Ectodermal cell (in vitro differentiated cells): ENCODE measurements around the gene CD226.
"Not testable (repeated sequence)": the region's sequence is repeated elsewhere in the genome, so short reads cannot be mapped to it uniquely, and the experiment has no call there.

Source experiments
- H3K27ac ChIP-seq: 2 replicates; pipeline ENCODE4 v1.7.0; 2013; ENCODE audit warnings: mild to moderate bottlenecking, low read depth, low read length; ENCODE audit not compliant: insufficient read depth, poor library complexity, severe bottlenecking
- H3K27me3 ChIP-seq: 2 replicates; pipeline ENCODE4 v1.7.0; 2013; ENCODE audit warnings: mild to moderate bottlenecking, low read length; ENCODE audit not compliant: insufficient read depth, control insufficient read depth, poor library complexity, severe bottlenecking
- H3K36me3 ChIP-seq: one replicate; pipeline ENCODE4 v1.7.0; 2013; ENCODE audit warnings: low read length; ENCODE audit not compliant: control insufficient read depth, insufficient read depth
- H3K4me1 ChIP-seq: one replicate; pipeline ENCODE4 v1.7.0; 2013; ENCODE audit warnings: low read length; ENCODE audit not compliant: control insufficient read depth, insufficient read depth
- H3K4me3 ChIP-seq: 2 replicates; pipeline ENCODE4 v1.7.0; 2013; ENCODE audit warnings: low read depth, low read length, control low read depth; ENCODE audit not compliant: insufficient read depth
- H3K9me3 ChIP-seq: 2 replicates; pipeline ENCODE4 v1.7.0; 2013; ENCODE audit warnings: mild to moderate bottlenecking, low read length, moderate library complexity; ENCODE audit not compliant: control insufficient read depth
- WGBS, 2 experiments: methylation state at CpG; one replicate each; pipeline ENCODE4 v1.1.7; 2013; ENCODE audit warnings: missing lambda C conversion rate in 2 of 2; 5-methylcytosine and 5-hydroxymethylcytosine counted together

The CD226 gene

DNA sequence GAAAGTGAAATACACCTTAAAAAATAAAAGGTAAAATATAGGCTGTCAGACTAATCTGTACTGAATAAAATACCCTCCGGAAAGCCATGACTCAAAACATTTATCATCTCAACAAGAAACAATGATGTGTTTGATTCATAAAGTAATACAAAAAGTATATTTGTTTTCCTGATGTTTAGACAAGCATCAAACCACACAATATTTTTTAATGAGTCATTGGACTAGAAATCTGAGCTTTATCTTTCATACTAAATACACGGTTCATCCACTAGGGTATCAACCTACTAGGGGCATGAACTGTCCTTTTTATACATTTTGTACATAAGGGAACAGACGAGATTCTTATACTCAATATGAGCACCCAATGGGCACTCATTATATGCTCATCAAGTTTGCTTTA is 31.3 kb downstream of the CD226 start:
- Histone ChIP-seq H3K27me3 (no peaks in the 10 kb centered on the region), H3K4me1 (no peaks in the 10 kb centered on the region), H3K9me3 (no peaks in the 10 kb centered on the region), H3K36me3 (no peaks in the 10 kb centered on the region), H3K4me3 (no peak overlapping the region), H3K27ac (no peak overlapping the region)
- WGBS, 2 experiments = 88 to 93% methylated on average over 2 of the region's 3 CpGs

- Histone ChIP-seq H3K9me3 (no peaks in the 10 kb centered on the region), H3K4me3 (no peak overlapping the region), H3K4me1 (no peaks in the 10 kb centered on the region), H3K27ac (no peak overlapping the region), H3K36me3 (no peaks in the 10 kb centered on the region), H3K27me3 (no peaks in the 10 kb centered on the region)
These were observed 38.8 kb downstream of the CD226 start for GRCh38 chr18:69908838-69909237.

GRCh38 chr18:69906765-69907164 is 40.9 kb downstream of the CD226 start:
- no peaks in the 10 kb centered on the region for H3K36me3 ChIP-seq
- H3K27ac ChIP-seq = no peak overlapping the region
- WGBS, 2 experiments = 95 to 96% methylated on average over 7 of the region's 7 CpGs
- H3K27me3 ChIP-seq = no peaks in the 10 kb centered on the region
- no peak overlapping the region for H3K4me3 ChIP-seq
- H3K4me1 ChIP-seq = no peaks in the 10 kb centered on the region
- no peaks in the 10 kb centered on the region for H3K9me3 ChIP-seq

GRCh38 chr18:69900941-69901340 is 46.7 kb downstream of the CD226 start:
- Histone ChIP-seq H3K4me3 (no peak overlapping the region), H3K27me3 (no peaks in the 10 kb centered on the region), H3K27ac (no peak overlapping the region), H3K4me1 (no peaks in the 10 kb centered on the region), H3K36me3 (no peaks in the 10 kb centered on the region), H3K9me3 (no peaks in the 10 kb centered on the region)
- 91 to 93% methylated on average over 2 of the region's 2 CpGs for WGBS, 2 experiments

DNA sequence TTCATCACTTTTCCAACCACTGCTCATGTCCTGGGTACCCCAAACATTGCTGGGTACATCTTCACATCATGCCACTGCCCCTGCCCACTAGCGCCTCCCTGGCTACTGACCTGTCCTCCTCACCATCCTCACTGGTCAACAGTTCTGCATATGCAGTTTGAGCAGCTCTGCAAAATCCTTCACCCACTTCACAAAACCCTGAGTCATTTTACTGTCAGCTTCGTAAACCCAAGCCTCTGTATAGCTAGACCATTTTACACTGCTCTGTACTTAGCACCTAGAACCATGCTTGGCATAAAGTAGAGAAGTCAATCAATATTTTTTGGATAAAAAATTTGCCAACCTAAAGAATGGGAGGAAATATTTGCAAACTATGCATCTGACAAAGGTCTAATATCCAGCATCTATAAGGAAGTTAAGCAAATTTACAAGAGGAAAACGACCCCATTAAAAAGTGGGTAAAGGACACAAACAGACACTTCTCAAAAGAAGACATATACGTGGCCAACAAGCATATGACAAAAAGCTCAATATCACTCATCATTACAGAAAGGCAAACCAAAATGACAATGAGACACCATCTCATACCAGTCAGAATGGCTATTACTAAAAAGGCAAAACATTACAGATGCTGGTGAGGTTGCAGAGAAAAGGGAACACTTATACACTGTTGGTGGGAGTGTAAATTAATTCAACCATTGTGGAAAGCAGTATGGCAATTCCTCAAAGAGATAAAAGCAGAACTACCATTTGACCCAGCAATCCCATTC is 48.3 kb downstream of the CD226 start:
- H3K4me1 ChIP-seq, H3K36me3 ChIP-seq, H3K27me3 ChIP-seq, H3K27ac ChIP-seq, H3K4me3 ChIP-seq, H3K9me3 ChIP-seq: not testable (repeated sequence)
- 84 to 90% methylated on average over 4 of the region's 4 CpGs for WGBS, 2 experiments

- no peaks in the 10 kb centered on the region for H3K4me1 ChIP-seq
- no peaks in the 10 kb centered on the region for H3K9me3 ChIP-seq
- no peak overlapping the region for H3K27ac ChIP-seq
- no peaks in the 10 kb centered on the region for H3K27me3 ChIP-seq
- WGBS, 2 experiments = 75 to 77% methylated on average over 11 of the region's 11 CpGs
- H3K4me3 ChIP-seq = no peak overlapping the region
- H3K36me3 ChIP-seq = no peaks in the 10 kb centered on the region
These were observed 49.3 kb downstream of the CD226 start for GRCh38 chr18:69898241-69898861.

DNA sequence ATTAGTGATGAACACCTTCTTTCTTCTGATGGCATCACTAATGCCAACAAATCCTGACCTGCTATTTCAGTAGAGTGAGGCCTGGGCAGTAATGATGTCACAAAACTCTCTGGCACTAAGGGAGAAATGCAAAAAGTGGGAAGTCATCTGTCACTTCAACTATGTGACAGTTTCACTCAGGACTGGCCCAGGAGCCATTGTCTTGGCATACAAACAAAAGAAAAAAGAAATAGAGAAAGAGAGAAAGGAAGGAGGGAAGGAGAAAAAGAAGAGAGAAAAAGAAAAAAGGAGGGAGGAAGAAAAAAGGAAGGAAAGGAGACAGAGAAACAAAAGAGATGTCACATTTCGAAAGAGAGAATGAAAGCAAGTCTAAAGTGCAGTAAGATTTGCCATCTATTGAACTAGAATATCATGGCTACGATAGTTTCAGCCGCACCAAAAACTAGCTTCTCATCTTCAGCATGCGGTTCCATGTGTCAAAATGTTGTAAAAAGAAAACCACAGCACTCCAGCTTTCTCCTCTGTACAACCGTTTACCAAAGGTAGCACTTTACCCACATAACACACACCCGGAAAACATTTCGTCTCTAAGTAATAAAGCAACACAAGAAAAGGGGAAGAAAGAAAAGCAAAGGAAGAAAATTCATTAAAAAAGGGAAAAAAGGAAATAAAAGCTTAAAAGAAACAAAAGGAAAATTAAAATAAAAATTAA is 50.1 kb downstream of the CD226 start:
- WGBS, 2 experiments = 91 to 96% methylated on average over 4 to 5 of the region's 7 CpGs
- Histone ChIP-seq H3K27me3 (no peaks in the 10 kb centered on the region), H3K4me1 (no peaks in the 10 kb centered on the region), H3K9me3 (no peaks in the 10 kb centered on the region), H3K27ac (no peak overlapping the region), H3K4me3 (no peak overlapping the region), H3K36me3 (no peaks in the 10 kb centered on the region)

- H3K27me3 ChIP-seq = no peaks in the 10 kb centered on the region
- no peaks in the 10 kb centered on the region for H3K4me1 ChIP-seq
- H3K27ac ChIP-seq = no peak overlapping the region
- no peaks in the 10 kb centered on the region for H3K36me3 ChIP-seq
- no peaks in the 10 kb centered on the region for H3K9me3 ChIP-seq
- H3K4me3 ChIP-seq = no peak overlapping the region
- 95% methylated on average over 17 to 18 of the region's 19 CpGs for WGBS, 2 experiments
These were observed 52.3 kb downstream of the CD226 start for GRCh38 chr18:69895066-69896047.

DNA sequence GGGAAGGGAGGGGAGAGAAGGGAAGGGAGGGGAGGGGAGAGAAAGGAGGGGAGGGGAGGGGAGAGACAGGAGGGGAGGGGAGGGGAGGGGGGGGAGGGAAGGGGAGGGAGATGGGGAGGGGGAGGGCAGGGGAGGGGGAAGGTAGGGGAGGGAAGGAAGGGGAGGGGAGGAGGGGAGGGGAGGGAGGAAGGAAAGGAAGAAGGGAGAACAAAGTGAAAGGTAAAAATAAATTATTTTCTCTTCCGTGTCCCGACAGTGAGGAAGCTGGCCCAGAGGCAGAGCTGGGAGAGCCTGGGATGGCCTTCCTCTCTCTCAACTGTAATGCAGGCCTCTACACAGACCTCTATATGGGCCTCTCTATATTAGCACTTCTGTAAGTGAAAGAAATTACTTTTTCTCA is 53.2 kb downstream of the CD226 start:
- WGBS, 2 experiments = 95 to 100% methylated on average over 2 of the region's 2 CpGs
- Histone ChIP-seq H3K4me3 (no peak overlapping the region), H3K27ac (no peak overlapping the region), H3K9me3 (no peaks in the 10 kb centered on the region), H3K27me3 (no peaks in the 10 kb centered on the region), H3K4me1 (no peaks in the 10 kb centered on the region), H3K36me3 (no peaks in the 10 kb centered on the region)
